Testis (tissue), 3 donors: Measurements from ENCODE around the gene SEMA3F. TPM values are rescaled to one million over a fixed set of nuclear protein-coding genes. Genes with fewer than 3 reads are reported as not detected.
A peak's percentile ranks its signal among the peaks of the same experiment; 100 is the strongest.

Source experiments
- DNase-seq: peaks from one replicate; pipeline ENCODE4 v3.0.0-alpha.2; 2019
- H3K27ac ChIP-seq, 2 donors: fragments of 200-600 bp; sonication (generic); one replicate each; pipeline ENCODE4 v1.5.1; 2019
- H3K27me3 ChIP-seq: fragments of 200-600 bp; sonication (generic); one replicate; pipeline ENCODE4 v1.5.1; 2019
- H3K36me3 ChIP-seq: fragments of 200-600 bp; sonication (generic); one replicate; pipeline ENCODE4 v1.5.1; 2017; ENCODE audit warnings: low read depth; ENCODE audit errors: missing control alignments
- H3K4me1 ChIP-seq: fragments of 200-600 bp; sonication (generic); one replicate; pipeline ENCODE4 v1.5.1; 2019
- H3K4me3 ChIP-seq, 2 donors: fragments of 200-600 bp; sonication (generic); one replicate each; pipeline ENCODE4 v1.5.1; 2017 to 2019
- H3K9me3 ChIP-seq: fragments of 200-600 bp; sonication (generic); one replicate; pipeline ENCODE4 v1.5.1; 2017
- POLR2A ChIP-seq: fragments of 450-650 bp; IDR thresholded peaks from one replicate; pipeline ENCODE4 v1.6.1; 2017; ENCODE audit warnings: antibody characterized with exemption, mild to moderate bottlenecking, moderate library complexity
- WGBS, 2 donors: methylation state at CpG; one replicate each; pipeline ENCODE4 v1.1.5; 2018; 5-methylcytosine and 5-hydroxymethylcytosine counted together
- intact Hi-C: fragments of 100-400 bp; cut with DNase I; formaldehyde crosslinking; loops from one replicate; pipeline ENCODE4 v1.15.1; 2023; ENCODE audit warnings: low total_unique reads
- polyA plus RNA-seq: library from polyadenylated mRNA; stranded (reverse); fragments of 350-450 nt; fragmentation: Illumina TruSeq; extraction: RNeasy Lipid Tissue Mini Kit (QIAGEN cat#74804); gene quantifications from one replicate; pipeline ENCODE4 v1.2.3, GENCODE V29; 2014; ENCODE audit warnings: low read depth, low replicate concordance; ENCODE audit not compliant: insufficient read depth
- total RNA-seq, 2 donors: library from RNA; depleted of rRNA; stranded (reverse); fragments of >200 nt; gene quantifications; one replicate each; pipeline ENCODE4 v1.2.3, GENCODE V29; 2016
- TF ChIP-seq, protein P1 (sequence below), 3 experiments: fragments of 450-650 bp in 2 of 3; fragments of 200-600 bp in 1 of 3; sonication (generic) in 1 of 3; IDR thresholded peaks; one replicate each; pipeline ENCODE4 v1.5.1; 2016 to 2019; ENCODE audit warnings: antibody characterized with exemption in 3 of 3, mild to moderate bottlenecking in 2 of 3, moderate library complexity in 1 of 3

SEMA3F gene
- total and polyA plus RNA-seq, 3 donors from 2014 or later, result 6.9 to 8.3 (median 7.5) TPM

DNA sequence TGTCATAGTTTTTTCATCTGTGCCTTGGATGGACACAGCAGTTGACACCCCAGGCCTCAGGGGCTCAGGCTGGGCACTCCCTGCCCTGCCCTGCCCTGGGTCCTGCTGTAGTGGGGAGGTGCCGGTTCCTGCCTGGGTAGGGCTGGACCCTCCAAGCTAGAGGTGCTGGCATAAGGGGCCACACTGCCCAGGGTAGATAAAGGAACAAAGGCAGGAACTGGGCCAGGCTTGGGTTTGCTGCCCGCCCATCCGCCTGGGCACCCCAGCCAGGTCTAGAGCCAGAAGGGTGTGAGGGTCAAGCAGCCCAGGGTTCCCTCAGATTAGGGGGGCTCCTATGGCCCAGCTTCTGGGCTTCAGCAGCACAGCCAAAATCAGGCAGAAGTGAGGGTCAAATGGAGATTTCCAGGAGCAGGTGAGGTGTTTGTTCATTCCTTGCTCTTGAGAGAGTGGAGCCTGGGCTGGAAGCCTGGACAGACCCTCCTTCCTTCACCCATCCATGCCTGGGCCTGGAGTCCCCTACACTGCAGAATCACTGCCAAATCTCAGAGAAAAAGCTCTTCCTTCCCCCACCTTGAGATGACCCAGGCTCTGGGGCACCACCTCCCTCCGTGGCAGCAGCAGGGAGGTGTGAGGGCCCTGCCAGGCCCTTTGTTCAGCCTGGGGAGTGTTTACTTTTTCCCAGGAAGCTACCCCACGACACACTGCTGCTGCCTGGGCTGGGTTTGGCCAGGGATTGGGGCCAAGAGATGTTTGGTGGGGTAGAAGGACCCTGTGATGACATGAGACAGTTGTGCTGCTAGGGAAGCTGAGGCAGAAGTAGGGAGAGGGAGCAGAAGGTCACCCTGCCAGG is 7.1 kb downstream of the SEMA3F start:
- no peak for TF ChIP-seq POLR2A
- TF ChIP-seq, protein P1, sequence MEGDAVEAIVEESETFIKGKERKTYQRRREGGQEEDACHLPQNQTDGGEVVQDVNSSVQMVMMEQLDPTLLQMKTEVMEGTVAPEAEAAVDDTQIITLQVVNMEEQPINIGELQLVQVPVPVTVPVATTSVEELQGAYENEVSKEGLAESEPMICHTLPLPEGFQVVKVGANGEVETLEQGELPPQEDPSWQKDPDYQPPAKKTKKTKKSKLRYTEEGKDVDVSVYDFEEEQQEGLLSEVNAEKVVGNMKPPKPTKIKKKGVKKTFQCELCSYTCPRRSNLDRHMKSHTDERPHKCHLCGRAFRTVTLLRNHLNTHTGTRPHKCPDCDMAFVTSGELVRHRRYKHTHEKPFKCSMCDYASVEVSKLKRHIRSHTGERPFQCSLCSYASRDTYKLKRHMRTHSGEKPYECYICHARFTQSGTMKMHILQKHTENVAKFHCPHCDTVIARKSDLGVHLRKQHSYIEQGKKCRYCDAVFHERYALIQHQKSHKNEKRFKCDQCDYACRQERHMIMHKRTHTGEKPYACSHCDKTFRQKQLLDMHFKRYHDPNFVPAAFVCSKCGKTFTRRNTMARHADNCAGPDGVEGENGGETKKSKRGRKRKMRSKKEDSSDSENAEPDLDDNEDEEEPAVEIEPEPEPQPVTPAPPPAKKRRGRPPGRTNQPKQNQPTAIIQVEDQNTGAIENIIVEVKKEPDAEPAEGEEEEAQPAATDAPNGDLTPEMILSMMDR (IDR thresholded peaks at IDR 0.05), result no peak
- intact Hi-C loops, result no loop called here
- no peaks in the 10 kb centered on the region for H3K36me3 ChIP-seq
- peaks cover 50% of the 10 kb centered on the region for H3K4me1 ChIP-seq
- no peaks in the 10 kb centered on the region for H3K9me3 ChIP-seq
- H3K27me3 ChIP-seq, result no peaks in the 10 kb centered on the region
- DNase-seq, result no peak
- 78 to 86% methylated on average over 4 to 5 of the region's 5 CpGs for WGBS, 2 donors
- H3K4me3 ChIP-seq, result no peak overlapping the region
- no peak overlapping the region for H3K27ac ChIP-seq

GRCh38 chr3:50163572-50164455 is 8.7 kb downstream of the SEMA3F start:
- no peaks in the 10 kb centered on the region for H3K9me3 ChIP-seq
- H3K27me3 ChIP-seq, result no peaks in the 10 kb centered on the region
- no peak overlapping the region for H3K4me3 ChIP-seq
- TF ChIP-seq, protein P1 (IDR thresholded peaks at IDR 0.05), result no peak
- TF ChIP-seq POLR2A, result no peak
- DNase-seq, result peak; percentile 72
- WGBS, 2 donors, result 66 to 77% methylated on average over 7 to 8 of the region's 8 CpGs
- H3K27ac ChIP-seq, result no peak overlapping the region
- H3K36me3 ChIP-seq, result no peaks in the 10 kb centered on the region
- intact Hi-C loops, result no loop called here
- H3K4me1 ChIP-seq, result peaks cover 45% of the 10 kb centered on the region

DNA sequence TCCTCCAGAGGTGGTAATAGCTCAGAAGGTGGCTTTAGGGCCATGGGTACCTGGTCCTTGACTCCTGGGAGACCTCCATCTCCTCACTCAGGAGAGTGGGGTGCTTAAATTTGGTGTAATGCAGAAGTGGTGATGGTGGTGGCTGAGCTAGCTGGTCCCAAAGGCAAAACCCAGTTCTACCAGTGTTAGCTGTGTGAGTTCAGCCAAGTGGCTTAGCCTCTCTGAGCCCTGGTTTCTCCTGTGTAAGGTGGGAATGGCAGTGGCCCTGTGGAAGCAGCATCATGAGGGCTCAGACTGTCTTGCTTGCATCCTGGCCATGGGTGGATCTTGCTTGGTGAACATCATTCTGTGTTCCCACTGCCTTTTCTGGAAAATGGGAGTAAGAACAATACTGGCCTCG is 9.4 kb downstream of the SEMA3F start:
- WGBS, 2 donors, result 43 to 86% methylated on average over 1 of the region's 1 CpG
- H3K4me1 ChIP-seq, result peaks cover 43% of the 10 kb centered on the region
- no peak for TF ChIP-seq POLR2A
- TF ChIP-seq, protein P1 (IDR thresholded peaks at IDR 0.05), result no peak
- DNase-seq, result no peak
- intact Hi-C loops, result no loop called here
- no peaks in the 10 kb centered on the region for H3K27me3 ChIP-seq
- no peak overlapping the region for H3K27ac ChIP-seq
- H3K4me3 ChIP-seq, result no peak overlapping the region
- H3K9me3 ChIP-seq, result no peaks in the 10 kb centered on the region
- H3K36me3 ChIP-seq, result no peaks in the 10 kb centered on the region

DNA sequence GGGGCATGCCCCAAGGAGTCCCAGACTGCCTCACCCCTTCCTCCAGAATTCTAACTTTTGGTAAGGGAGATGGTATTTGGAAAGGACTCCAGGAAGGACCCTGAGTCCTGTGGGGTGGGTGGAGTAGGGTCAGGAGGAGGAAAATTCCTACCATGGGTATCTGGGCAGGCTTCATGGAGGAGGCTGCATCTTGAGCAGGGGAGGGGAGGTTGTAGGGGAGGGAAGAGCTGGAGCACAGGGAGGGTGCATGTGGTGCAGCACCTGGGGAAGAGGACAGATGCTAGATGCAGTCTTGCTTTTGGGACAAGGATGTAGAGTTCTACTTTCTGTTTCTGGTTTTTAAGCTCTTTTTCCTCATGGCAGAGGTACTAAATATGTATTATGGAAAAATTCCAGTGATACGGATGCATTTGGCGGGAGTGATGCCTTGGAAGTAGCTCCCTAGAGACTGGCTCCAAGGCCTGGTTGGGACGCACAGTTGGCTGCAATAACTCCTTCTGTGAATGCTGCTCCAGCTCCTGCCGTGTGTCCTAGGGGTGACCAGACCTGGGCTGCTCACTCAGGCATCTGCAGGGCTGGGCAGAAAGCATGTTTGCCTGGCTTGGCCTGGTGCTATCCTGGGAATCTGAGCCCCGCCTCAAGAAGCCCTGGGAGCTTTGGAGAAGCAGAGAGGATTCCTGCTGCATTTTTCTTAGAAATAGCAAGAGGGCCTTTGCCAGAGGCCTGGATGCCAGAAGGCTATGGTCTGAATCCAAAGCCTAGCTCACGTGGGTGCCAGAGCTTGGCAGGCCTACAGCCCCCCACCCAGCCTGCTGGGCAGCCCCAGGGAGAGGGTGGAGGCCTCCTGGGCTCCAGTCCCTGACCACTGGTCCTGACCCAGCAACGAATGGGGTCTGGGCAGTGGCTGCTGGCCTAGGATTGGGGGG is 10.1 kb downstream of the SEMA3F start:
- intact Hi-C loops, result no loop called here
- 46 to 48% methylated on average over 7 of the region's 7 CpGs for WGBS, 2 donors
- DNase-seq, result peak; percentile 60
- Histone ChIP-seq H3K27ac (no peak overlapping the region), H3K36me3 (no peaks in the 10 kb centered on the region), H3K4me3 (no peak overlapping the region), H3K9me3 (no peaks in the 10 kb centered on the region), H3K4me1 (peaks cover 37% of the 10 kb centered on the region), H3K27me3 (no peaks in the 10 kb centered on the region)
- TF ChIP-seq POLR2A, result no peak
- TF ChIP-seq, protein P1 (IDR thresholded peaks at IDR 0.05), result no peak
